ENCODE measurements around the gene TSPAN14. TPM values are rescaled to one million over a fixed set of nuclear protein-coding genes. Genes with fewer than 3 reads are reported as not detected.

TSPAN14 gene
- total and polyA plus RNA-seq, 2 of the 8 experiments (the other 6 are each of a cell fraction or from before 2014, with no cell fraction given), result 47.4 to 57.8 TPM

GRCh38 chr10:80509108-80509402, 54.9 kb downstream of the TSPAN14 start (continued):
- TF ChIP-seq CTCF (IDR thresholded peaks at IDR 0.05; ENCODE audit: control extremely low read depth in 1 of 3, insufficient read depth in 1 of 3, low read depth in 1 of 3, low read length in 3 of 3), result no peak
- no peak for TF ChIP-seq NRF1 (IDR thresholded peaks at IDR 0.05; ENCODE audit: low read depth, low read length)
- no peak for TF ChIP-seq MAFK (IDR thresholded peaks at IDR 0.05; ENCODE audit: low read depth, low read length)
